ENCODE results near the gene CDK14.

CDK14 gene

GRCh38 chr7:91064052-91064451 lies 467.9 kb downstream of the CDK14 start:
- Histone ChIP-seq H3K9me3 (replicated peaks in 1 of 11) (0 out of 22 replicates have a peak, but pooled peaks cover 0 to 3% (median 0%) of the 10 kb centered on the region in 11 experiments), H3K4me2 (no peak overlapping the region), H4K20me1 (no peaks in the 10 kb centered on the region), H3K36me3 (peaks cover 0 to 5% (median 0%) of the 10 kb centered on the region in 11 experiments; a peak in 1 of 22 replicates), H3K27me3 (no peaks in the 10 kb centered on the region), H3K4me3 (no peak overlapping the region), H3K27ac (no peak overlapping the region), H3K9ac (no peak overlapping the region), H3K4me1 (peaks cover 0 to 7% (median 3%) of the 10 kb centered on the region in 10 experiments; a peak in 5 of 20 replicates)
- TF ChIP-seq Cebpa-rat (IDR thresholded peaks at IDR 0.05), result no peak

- TF ChIP-seq Cebpa-rat (IDR thresholded peaks at IDR 0.05), result no peak
- H3K9ac ChIP-seq, result no peak overlapping the region
- H3K4me1 ChIP-seq, result peaks cover 0 to 7% (median 3%) of the 10 kb centered on the region in 10 experiments; a peak in 5 of 20 replicates
- no peak overlapping the region for H3K27ac ChIP-seq
- no peak overlapping the region for H3K4me3 ChIP-seq
- H3K27me3 ChIP-seq, result no peaks in the 10 kb centered on the region
- H3K9me3 ChIP-seq (replicated peaks in 1 of 11), result 0 out of 22 replicates have a peak, but pooled peaks cover 0 to 3% (median 0%) of the 10 kb centered on the region in 11 experiments
- peaks cover 0 to 10% (median 4%) of the 10 kb centered on the region in 11 experiments; a peak in 7 of 22 replicates for H3K36me3 ChIP-seq
- no peaks in the 10 kb centered on the region for H4K20me1 ChIP-seq
- no peak overlapping the region for H3K4me2 ChIP-seq
Observed at GRCh38 chr7:91064938-91065337, 468.8 kb downstream of the CDK14 start.

GRCh38 chr7:91066627-91067026 lies 470.5 kb downstream of the CDK14 start:
- Histone ChIP-seq H3K4me2 (no peak overlapping the region), H3K4me1 (peaks cover 0 to 7% (median 3%) of the 10 kb centered on the region in 10 experiments; a peak in 5 of 20 replicates), H4K20me1 (no peaks in the 10 kb centered on the region), H3K9me3 (replicated peaks in 1 of 11) (peaks cover 0 to 10% (median 2%) of the 10 kb centered on the region in 11 experiments; a peak in 7 of 22 replicates), H3K36me3 (peaks cover 0 to 24% (median 11%) of the 10 kb centered on the region in 11 experiments; a peak in 14 of 22 replicates), H3K4me3 (no peak overlapping the region), H3K27me3 (no peaks in the 10 kb centered on the region), H3K9ac (no peak overlapping the region), H3K27ac (no peak overlapping the region)
- no peak for TF ChIP-seq Cebpa-rat (IDR thresholded peaks at IDR 0.05)

- Histone ChIP-seq H3K27me3 (no peaks in the 10 kb centered on the region), H3K9ac (no peak overlapping the region), H3K4me2 (peak overlapping the region in 1 of 11 experiments; percentile 21; a peak in 1 of 22 replicates), H3K9me3 (replicated peaks in 1 of 11) (peaks cover 0 to 16% (median 7%) of the 10 kb centered on the region in 11 experiments; a peak in 9 of 22 replicates), H3K36me3 (peaks cover 0 to 30% (median 17%) of the 10 kb centered on the region in 11 experiments; a peak in 14 of 22 replicates), H3K4me1 (peaks cover 0 to 7% (median 3%) of the 10 kb centered on the region in 10 experiments; a peak in 5 of 20 replicates), H3K4me3 (no peak overlapping the region), H4K20me1 (no peaks in the 10 kb centered on the region), H3K27ac (no peak overlapping the region)
- TF ChIP-seq Cebpa-rat (IDR thresholded peaks at IDR 0.05), result no peak
Observed at GRCh38 chr7:91067242-91067641, 471.1 kb downstream of the CDK14 start.

- H3K27ac ChIP-seq, result no peak overlapping the region
- TF ChIP-seq Cebpa-rat (IDR thresholded peaks at IDR 0.05), result no peak
- H3K27me3 ChIP-seq, result no peaks in the 10 kb centered on the region
- H3K4me2 ChIP-seq, result no peak overlapping the region
- H3K4me1 ChIP-seq, result peaks cover 0 to 7% (median 3%) of the 10 kb centered on the region in 10 experiments; a peak in 5 of 20 replicates
- no peak overlapping the region for H3K9ac ChIP-seq
- H3K4me3 ChIP-seq, result no peak overlapping the region
- H3K9me3 ChIP-seq (replicated peaks in 1 of 11), result peaks cover 0 to 18% (median 8%) of the 10 kb centered on the region in 11 experiments; a peak in 9 of 22 replicates
- no peaks in the 10 kb centered on the region for H4K20me1 ChIP-seq
- H3K36me3 ChIP-seq, result peaks cover 0 to 35% (median 22%) of the 10 kb centered on the region in 11 experiments; a peak in 14 of 22 replicates
Observed at GRCh38 chr7:91068136-91068795, 472.1 kb downstream of the CDK14 start.

- peaks cover 0 to 7% (median 3%) of the 10 kb centered on the region in 10 experiments; a peak in 5 of 20 replicates for H3K4me1 ChIP-seq
- H3K36me3 ChIP-seq, result peaks cover 0 to 35% (median 22%) of the 10 kb centered on the region in 11 experiments; a peak in 14 of 22 replicates
- no peaks in the 10 kb centered on the region for H3K27me3 ChIP-seq
- peaks cover 0 to 18% (median 8%) of the 10 kb centered on the region in 11 experiments; a peak in 9 of 22 replicates for H3K9me3 ChIP-seq (replicated peaks in 1 of 11)
- TF ChIP-seq Cebpa-rat (IDR thresholded peaks at IDR 0.05), result no peak
- H4K20me1 ChIP-seq, result no peaks in the 10 kb centered on the region
- H3K9ac ChIP-seq, result no peak overlapping the region
- no peak overlapping the region for H3K4me2 ChIP-seq
- no peak overlapping the region for H3K4me3 ChIP-seq
- no peak overlapping the region for H3K27ac ChIP-seq
Observed at GRCh38 chr7:91069146-91069545, 473.0 kb downstream of the CDK14 start.

GRCh38 chr7:91079487-91079886 lies 483.4 kb downstream of the CDK14 start:
- Histone ChIP-seq H3K9me3 (replicated peaks in 1 of 11) (no peaks in the 10 kb centered on the region), H3K27me3 (no peaks in the 10 kb centered on the region), H3K4me2 (no peak overlapping the region), H3K27ac (no peak overlapping the region), H4K20me1 (no peaks in the 10 kb centered on the region), H3K4me3 (no peak overlapping the region), H3K9ac (no peak overlapping the region), H3K4me1 (peaks cover 9 to 23% (median 19%) of the 10 kb centered on the region in 10 experiments), H3K36me3 (peaks cover 0 to 10% (median 0%) of the 10 kb centered on the region in 11 experiments; a peak in 5 of 22 replicates)
- TF ChIP-seq Cebpa-rat (IDR thresholded peaks at IDR 0.05), result no peak

GRCh38 chr7:91080351-91080750 lies 484.2 kb downstream of the CDK14 start:
- peaks cover 0 to 18% (median 0%) of the 10 kb centered on the region in 11 experiments; a peak in 6 of 22 replicates for H3K36me3 ChIP-seq
- no peak for TF ChIP-seq Cebpa-rat (IDR thresholded peaks at IDR 0.05)
- H3K4me1 ChIP-seq, result peaks cover 9 to 25% (median 20%) of the 10 kb centered on the region in 10 experiments
- no peaks in the 10 kb centered on the region for H4K20me1 ChIP-seq
- no peaks in the 10 kb centered on the region for H3K9me3 ChIP-seq (replicated peaks in 1 of 11)
- no peak overlapping the region for H3K4me3 ChIP-seq
- H3K27me3 ChIP-seq, result no peaks in the 10 kb centered on the region
- H3K27ac ChIP-seq, result no peak overlapping the region
- H3K9ac ChIP-seq, result no peak overlapping the region
- peak overlapping the region in 8 of 11 experiments; percentile 15 to 60 (median 26); a peak in 9 of 22 replicates for H3K4me2 ChIP-seq

GRCh38 chr7:91082038-91082437 lies 485.9 kb downstream of the CDK14 start:
- H4K20me1 ChIP-seq, result no peaks in the 10 kb centered on the region
- H3K4me1 ChIP-seq, result peaks cover 9 to 25% (median 20%) of the 10 kb centered on the region in 10 experiments
- peak overlapping the region; percentile 0 to 52 (median 29); a peak in 12 of 22 replicates for H3K4me2 ChIP-seq
- no peak overlapping the region for H3K4me3 ChIP-seq
- H3K27ac ChIP-seq, result no peak overlapping the region
- no peaks in the 10 kb centered on the region for H3K9me3 ChIP-seq (replicated peaks in 1 of 11)
- no peak for TF ChIP-seq Cebpa-rat (IDR thresholded peaks at IDR 0.05)
- peak overlapping the region in 2 of 11 experiments; percentile 3 to 11; a peak in 2 of 22 replicates for H3K9ac ChIP-seq
- H3K36me3 ChIP-seq, result peaks cover 0 to 22% (median 0%) of the 10 kb centered on the region in 11 experiments; a peak in 6 of 22 replicates
- H3K27me3 ChIP-seq, result no peaks in the 10 kb centered on the region

Measured in BLaER1 treated with 17β-estradiol and CSF1 and Interleukin-3, amounts not matched to agents 10 nM and 100 nM (cell line).